ENCODE data around the gene RPTOR.
"Not testable (repeated sequence)": the region's sequence is repeated elsewhere in the genome, so short reads cannot be mapped to it uniquely, and the experiment has no call there.

The RPTOR gene

DNA sequence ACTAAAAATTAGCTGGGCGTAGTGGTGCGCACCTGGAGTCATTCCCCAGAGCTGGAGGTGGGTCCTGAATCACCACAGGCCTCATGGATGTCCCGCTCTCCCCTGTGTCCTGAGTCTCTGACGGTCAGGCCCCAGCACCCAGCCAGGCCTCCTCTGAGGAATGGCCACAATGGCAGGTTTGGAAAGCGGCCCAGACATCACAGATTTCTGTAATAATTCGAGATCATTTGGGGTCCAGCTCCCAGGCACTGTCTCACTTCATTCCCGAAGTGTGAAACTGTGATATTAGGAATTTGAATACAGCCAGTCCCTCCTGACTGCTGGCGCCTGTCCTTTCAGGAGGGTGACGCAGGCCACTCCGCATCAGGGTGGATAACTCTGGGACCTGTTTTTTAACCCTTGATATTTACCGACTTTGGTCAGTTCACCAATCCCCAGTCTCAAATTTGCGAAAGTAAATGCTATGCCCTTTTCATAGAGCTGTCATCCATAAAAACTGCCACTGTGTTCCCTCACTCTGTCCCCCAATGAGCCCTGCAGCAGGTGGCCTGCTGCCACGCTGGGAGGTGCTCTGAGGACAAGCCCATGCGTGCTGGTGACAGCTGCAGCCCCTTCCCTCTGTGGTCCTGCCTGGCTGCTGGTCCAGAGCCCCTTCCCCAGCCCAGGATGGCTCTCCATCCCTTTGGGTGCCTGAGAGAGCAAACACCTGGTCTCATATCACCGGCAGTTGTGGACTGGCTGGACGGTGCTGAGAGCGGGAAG, 28.3 kb upstream of the RPTOR start:
- no peak for DNase-seq (ENCODE audit: low spot score)

DNA sequence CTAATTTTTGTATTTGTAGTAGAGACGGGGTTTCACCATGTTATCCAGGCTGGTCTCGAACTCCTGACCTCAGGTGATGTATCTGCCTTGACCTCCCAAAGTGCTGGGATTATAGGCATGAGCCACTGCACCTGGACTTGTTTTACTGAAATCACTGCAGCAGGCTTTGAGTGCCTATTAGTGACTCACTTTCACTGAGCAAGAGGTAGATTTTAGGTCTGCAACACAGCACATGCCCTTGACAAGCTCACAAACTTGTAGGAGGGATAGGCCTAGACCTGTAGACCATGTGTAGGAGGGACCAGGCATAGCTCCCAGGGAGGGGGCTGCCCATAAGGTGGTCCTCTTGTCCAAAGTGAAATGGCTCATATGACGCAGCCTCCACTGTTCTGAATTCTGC, 27.0 kb upstream of the RPTOR start:
- DNase-seq (ENCODE audit: low spot score): no peak

DNA sequence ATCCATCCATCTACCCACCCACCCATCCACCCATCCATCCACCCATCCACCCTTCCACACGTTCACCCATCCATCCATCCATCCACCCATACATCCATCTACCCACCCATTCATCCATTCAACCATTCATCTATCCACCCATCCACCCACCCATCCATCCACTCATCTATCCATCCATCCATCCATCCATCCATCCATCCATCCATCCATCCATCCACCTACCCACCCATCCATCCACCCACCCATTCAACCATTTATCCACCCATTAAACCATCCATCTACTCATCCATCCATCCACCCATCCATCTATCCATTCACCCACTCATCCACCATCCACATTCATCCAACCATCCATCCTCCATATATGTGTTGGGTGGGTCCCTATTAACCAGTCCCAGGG, 26.2 kb upstream of the RPTOR start:
- DNase-seq (ENCODE audit: low spot score): no peak

DNA sequence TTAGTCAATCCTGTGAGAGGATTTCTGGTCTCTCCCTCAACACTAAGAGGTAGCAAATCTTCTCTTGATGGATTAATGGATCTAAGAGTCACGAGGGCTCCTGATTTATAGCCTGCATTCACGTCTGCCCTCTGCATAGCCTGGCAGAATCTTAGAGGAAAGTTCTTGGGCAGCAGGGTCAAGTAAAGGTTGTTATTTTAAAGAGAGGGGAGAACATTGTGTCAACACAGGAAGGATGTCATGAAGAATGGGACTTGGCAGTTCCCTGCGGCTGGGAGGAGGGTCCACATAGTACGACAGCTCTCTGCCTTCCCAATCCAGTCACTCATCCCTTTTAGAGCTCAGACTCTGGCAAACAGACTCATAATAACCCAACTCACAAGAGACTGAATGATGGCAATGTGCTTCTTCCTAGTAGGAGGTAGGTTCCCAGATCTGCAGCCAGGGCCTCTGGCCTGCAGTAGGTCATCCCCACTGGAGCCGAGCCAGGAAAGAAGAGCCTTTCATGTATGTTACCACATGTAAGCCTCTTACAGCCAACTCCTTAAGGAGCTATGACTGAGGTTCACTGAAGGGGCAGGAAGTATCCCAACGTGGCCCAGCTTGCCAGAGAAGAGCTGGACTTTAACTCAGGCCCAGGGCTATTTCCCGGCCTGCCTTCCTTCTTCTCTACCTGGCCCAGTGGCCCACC, 25.4 kb upstream of the RPTOR start:
- no peak for DNase-seq (ENCODE audit: low spot score)

DNA sequence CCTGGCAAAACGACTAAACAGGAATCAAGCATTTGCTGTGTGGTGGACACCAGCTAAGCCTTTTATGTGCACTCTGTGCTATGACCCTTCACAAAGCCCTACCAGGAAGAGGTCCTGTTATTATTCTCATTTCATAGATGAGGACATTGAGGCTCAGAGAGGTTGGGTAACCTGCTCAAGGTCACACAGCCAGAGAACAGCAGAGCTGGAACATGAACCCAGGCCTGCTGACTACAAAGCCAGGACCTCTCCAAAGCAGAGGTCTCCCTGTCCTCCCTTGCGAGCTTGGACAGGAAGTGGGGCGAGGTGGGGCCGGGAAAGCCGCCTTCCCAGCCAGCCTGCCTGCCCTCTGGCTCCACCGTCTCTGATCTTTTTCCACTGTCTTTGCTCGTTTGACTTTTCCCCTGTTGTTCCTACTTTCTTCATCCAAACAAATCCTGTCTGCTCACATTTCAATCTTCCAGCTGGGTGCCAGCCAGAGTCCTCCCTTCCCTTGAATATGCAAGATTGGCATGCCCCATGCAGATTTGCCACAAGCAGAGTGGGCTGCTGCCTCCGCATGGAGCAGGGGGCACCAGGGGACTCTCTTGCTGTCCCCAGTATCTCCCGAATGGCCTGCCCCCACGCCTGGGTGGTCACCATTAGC, 23.7 kb upstream of the RPTOR start:
- DNase-seq (ENCODE audit: low spot score): no peak

DNA sequence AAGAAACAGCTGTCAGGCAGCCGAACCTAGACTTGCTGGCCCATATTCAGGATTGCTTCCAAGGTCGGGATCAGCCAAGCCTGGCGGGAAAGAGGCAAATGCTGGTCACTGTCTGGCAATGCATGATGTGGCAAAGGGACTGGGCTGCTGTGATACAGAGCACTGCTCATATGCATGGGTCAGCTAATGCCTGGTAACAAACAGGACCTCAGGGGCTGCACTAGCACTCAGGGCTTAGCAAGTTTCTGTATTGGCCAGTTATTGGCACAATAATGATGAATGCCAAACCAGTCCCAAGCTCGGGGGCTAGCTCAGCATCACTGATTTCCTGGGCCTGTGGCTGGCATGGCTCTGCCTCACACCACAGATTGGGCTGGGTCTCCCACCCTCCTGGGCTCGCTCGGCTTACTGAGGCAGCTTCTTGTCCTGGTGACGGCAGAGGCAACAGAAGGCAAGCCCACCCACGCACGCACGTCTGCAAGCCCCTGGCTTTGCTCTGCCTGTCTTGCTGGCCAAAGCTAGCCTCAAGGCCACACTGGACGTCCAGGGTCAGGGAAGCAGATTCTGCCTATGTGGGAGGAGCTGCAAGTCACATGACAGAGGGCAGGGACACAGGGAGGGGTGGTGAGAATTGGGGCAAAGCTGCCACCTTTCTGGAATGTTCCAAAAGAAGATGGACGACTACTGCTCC, 21.4 kb upstream of the RPTOR start:
- DNase-seq (ENCODE audit: low spot score): no peak

- DNase-seq (ENCODE audit: low spot score): no peak
Observed at GRCh38 chr17:80523956-80524712, 20.5 kb upstream of the RPTOR start.

- DNase-seq (ENCODE audit: low spot score): no peak
Observed at GRCh38 chr17:80526116-80526910, 18.3 kb upstream of the RPTOR start.

DNA sequence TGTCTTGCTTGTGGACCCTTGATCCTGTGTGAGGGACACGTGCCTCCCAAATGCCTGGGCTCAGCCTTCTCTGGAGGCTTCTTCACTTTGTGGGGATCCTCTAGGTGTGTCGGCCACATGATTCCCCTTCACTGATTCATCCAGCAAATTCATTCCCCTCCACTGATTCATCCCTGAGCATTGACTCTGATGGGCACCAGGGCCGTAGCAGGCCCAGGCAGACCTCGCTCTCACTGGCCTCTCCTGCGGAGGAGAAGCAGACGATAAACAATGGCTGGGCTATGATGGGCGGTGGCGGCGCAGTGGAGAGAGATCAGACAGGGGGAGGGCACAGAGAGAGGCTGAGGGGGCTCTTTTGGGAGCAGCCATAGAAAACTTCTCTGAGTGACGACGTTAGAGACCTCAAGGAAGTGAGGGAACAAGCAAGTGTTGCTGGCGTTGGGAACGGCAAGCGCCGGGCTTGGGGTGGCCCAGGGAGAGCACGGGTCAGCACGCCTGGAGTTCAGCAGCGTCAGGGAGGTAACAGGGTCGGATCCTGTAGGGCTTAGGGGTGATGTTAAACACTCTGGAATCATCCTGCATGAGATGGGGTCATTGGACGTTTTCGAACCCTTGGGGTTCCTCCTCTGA, 17.5 kb upstream of the RPTOR start:
- no peak for DNase-seq (ENCODE audit: low spot score)

DNA sequence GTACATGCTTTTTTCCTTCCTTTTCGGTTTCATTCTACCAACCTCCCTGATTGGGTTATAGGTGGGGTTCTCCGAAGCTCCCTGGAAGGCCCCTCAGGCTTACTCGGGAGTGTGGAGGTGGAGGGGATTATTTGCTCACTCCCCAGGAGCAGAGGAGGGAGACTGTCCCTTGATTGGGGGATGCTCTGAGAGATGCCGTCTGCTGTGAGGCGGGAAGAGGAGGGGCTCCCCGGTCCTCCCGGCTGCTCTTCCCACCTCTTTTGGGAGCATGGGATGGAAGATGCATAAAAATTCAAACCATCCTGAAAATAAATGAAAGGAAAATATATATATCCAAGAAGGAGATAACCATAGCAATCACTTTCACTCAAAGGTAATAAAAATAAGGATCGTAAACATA, 16.1 kb upstream of the RPTOR start:
- no peak for DNase-seq (ENCODE audit: low spot score)

- no peak for DNase-seq (ENCODE audit: low spot score)
Observed at GRCh38 chr17:80529104-80529903, 15.3 kb upstream of the RPTOR start.

DNA sequence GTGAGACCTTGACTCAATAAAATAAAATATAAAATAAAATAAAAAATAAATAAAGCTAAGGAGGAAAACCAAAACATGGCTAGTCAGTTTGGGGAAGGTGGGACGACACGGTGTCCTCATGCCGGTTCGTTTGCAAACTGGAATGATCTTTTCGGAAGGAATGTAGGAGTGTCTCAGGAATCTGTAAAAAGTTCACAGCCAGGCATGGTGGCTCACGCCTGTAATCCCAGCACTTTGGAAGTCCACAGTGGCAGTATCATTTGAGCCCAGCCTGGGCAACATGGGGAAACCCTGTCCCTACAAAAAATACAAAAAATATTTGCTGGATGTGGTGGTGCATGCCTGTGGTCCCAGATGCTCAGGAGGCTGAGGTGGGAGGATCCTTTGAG, 14.7 kb upstream of the RPTOR start:
- DNase-seq (ENCODE audit: low spot score): no peak

GRCh38 chr17:80531400-80531799, 13.2 kb upstream of the RPTOR start:
- DNase-seq (ENCODE audit: low spot score): no peak

GRCh38 chr17:80537386-80537785, 7.3 kb upstream of the RPTOR start:
- DNase-seq (ENCODE audit: low spot score): not testable (repeated sequence)

DNA sequence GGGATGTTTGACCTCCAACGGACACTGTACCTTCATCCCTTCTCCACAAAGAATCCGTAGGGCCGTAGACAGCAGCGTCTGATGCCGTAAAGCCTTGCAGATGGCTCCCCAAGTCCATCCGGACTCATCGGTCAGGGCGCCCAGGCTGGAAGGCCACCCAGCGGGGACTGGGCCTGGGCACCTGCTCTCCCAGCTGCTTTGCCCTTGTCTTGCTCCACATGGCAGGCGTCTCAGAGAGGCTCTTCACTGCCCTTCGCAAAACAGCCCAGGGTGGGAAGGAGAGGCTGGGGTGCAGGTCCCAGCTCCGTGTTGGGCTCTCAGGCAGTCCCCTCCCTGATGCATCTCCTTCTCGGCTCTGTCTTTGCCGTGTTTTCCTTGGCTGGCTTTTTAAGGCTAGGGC, 6.2 kb upstream of the RPTOR start:
- DNase-seq (ENCODE audit: low spot score): no peak

DNA sequence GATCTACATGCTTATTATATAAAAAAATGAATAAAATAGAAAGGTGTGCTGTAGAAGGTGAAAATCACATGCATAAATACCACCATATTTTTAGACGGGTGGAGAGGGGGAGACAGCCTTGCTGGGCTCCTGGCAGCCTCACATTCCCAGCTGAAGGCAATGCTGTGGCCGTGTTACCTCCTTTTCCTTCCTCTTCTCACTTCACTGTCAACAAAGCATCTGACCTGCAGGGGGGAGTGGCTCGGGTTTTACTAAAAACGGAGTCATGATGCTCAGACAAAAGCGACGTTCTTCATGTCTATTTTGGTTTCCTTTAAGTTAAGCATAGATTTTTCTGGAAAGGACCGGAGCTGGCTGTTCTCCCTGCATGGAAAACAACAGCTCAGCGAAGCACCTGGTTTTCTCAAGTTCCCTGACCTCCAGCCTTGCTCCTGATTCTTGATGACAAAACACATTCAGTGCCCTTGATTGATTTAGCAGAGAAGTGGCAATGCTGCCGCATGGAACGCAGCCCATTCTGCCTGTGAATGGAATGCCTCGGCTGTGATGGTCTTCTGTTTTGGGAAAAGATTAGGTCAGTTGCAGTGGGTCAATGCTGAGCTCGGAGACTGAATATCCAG, 5.5 kb upstream of the RPTOR start:
- DNase-seq (ENCODE audit: low spot score): no peak

GRCh38 chr17:80545499-80545826, 825 bp downstream of the RPTOR start:
- no peak for DNase-seq (ENCODE audit: low spot score)

DNA sequence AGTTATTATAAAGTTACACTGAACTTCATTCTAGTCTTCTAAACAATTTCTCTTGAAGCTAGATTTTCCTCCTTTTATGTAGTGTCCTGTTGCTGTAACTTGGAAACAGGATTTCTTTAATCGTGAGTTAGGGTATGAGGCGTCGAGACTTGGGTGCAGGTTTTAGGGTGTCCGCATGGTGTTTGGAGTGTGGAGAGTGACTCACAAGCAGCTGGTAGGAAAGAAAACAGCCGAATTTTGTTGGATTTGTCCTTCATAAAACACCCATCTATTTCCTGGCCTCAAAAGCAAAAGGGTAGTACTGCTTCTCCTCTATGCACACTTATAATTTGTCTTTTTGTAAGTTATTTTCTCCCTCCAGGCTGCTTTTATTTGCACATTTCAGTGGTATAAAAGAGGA, 1.6 kb downstream of the RPTOR start:
- no peak for DNase-seq (ENCODE audit: low spot score)

DNA sequence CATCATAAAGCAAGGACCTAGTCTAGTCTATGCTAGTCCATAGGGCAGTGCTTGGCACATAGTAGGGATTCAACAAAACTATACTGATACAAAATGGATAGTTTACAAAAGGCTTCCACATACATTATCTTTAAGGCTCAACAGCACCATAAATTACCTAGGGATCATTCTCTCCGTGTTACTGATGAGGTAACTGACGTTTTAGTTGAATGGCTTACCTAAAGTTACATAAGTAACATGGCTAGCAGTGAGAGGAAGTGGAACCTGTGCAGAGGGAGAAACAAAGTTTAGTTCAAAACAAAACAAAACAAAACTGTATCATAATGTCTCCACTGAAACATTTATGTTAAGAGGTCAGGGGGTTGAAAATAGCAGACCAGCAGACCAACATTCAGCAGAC, 7.9 kb downstream of the RPTOR start:
- DNase-seq (ENCODE audit: low spot score): no peak

DNA sequence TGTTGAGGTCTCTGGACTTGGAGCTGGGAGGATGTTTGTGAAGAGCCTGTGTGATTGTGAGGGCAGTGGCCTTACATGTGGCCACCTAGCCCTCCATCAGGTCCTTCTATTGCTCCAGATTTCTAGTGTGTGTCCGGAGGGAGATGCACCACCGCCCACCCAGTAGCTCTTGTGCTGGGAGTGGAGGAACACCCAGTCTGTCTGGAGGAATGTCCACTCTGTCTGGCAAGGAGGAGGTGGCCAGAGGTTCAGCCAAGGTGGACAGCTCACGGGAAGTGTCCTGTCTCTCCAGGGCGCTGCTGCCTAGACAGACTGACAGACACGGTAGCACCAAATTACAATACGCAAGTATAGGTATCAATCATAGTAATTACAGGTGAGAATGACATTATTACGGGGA, 10.6 kb downstream of the RPTOR start:
- DNase-seq (ENCODE audit: low spot score): no peak

Measured in CD4-positive, alpha-beta T cell treated with Interleukin-2 at 100 ng/mL for 4 hours (primary cell).